HT-29 (cell line): Measurements from ENCODE around the gene RBBP4. TPM values are rescaled to one million over a fixed set of nuclear protein-coding genes. Genes with fewer than 3 reads are reported as not detected.
A peak's percentile ranks its signal among the peaks of the same experiment; 100 is the strongest.
"Not testable (repeated sequence)": the region's sequence is repeated elsewhere in the genome, so short reads cannot be mapped to it uniquely, and the experiment has no call there.

Experiments
- DNase-seq: peaks from one replicate; pipeline ENCODE4 v3.0.0-alpha.2; 2015; ENCODE audit warnings: low spot score
- total RNA-seq: library from RNA; depleted of rRNA; stranded (reverse); fragments of >200 nt; shearing (Covaris generic); gene quantifications from 2 replicates; pipeline ENCODE4 v1.2.3, GENCODE V29; 2014

The RBBP4 gene
- total RNA-seq, 1 experiment from 2014 or later: 109 TPM

DNA sequence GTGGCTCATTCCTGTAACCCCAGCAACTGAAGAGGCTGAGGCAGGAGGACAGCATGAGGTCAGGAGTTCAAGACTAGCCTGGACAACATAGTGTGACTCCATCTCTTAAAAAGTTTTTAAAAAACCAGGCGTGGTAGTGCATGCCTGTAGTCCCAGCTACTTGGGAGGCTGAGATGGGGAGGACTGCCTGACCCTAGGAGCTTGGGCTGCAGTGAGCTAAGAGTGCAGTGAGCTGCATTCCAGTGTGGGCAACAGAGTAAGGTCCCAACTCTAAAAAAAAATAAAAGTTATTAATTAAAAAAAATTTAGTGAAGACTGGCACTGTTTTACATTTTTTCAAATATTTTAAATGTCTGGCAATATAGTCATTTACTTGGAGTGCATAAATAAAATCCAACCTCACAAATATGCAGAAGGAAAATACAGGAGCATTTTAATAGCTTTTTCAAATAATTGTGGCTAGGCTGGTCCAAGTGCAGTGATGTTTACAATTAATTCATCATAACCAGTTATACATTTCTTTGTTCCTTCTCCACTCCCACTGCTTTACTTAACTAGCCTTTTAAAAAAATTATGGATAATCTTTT is 11.4 kb upstream of the RBBP4 start:
- no peak for DNase-seq

GRCh38 chr1:32642292-32642827 is 8.6 kb upstream of the RBBP4 start:
- not testable (repeated sequence) for DNase-seq

DNA sequence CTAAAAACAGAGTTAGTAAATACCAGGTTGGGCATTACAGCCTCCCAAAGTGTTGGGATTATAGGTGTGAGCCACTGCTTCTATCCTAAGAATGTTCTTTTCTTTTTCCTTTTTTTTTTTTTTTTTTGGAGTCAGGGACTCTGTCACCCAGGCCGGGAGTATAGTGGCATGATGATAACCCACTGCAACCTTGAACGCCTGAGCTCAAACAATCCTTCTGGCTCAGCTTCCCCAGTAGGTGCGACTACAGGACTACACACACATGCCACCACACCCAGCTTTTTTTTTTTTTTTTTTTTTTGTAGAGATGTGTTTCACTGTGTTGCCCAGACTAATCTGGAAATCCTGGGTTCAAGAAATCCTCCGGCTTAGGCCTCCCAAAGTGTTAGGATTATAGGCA is 6.6 kb upstream of the RBBP4 start:
- no peak for DNase-seq

DNA sequence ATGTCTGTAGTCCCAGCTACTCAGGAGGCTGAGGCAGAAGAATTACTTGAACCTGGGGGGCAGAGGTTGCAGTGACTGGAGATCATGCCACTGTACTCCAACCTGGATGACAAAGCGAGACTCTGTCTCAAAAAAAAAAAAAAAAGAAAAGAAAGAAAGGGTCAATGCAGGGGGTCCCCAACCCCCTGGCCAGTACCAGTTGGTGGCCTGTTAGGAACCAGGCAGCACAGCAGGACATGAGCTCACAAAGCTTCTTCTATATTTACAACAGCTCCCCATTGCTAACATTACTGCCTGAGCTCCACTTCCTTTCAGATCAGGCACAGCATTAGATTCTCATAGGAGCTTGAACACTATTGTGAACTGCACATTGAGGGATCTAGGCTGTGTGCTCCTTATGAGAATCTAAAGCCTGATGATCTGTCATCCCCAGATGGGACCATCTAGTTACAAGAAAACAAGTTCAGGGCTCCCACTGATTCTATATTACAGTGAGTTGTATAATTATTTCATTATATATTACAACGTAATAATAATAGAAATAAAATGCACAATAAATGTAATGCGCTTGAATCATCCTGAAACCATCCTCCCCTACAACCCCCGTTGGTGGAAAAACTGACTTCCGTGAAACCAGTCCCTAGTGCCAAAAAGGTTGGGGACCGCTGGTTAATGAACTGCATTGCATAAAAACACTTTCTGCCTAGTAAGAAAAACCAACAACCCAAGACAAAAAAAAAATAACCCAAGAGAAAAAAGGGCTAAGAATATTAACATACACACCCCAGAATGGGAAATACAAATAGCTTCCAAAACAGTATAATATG is 3.5 kb upstream of the RBBP4 start:
- no peak for DNase-seq

- peak; percentile 96 for DNase-seq
Observed at GRCh38 chr1:32650248-32650751, 708 bp upstream of the RBBP4 start, which contains the start of gene ZBTB8OS. TSS of gene ZBTB8OS (minus strand) at chr1:32650550. CDS start at chr1:32650529, 21 bp downstream.

GRCh38 chr1:32651461-32652073 is 559 bp downstream of the RBBP4 start:
- DNase-seq: no peak

DNA sequence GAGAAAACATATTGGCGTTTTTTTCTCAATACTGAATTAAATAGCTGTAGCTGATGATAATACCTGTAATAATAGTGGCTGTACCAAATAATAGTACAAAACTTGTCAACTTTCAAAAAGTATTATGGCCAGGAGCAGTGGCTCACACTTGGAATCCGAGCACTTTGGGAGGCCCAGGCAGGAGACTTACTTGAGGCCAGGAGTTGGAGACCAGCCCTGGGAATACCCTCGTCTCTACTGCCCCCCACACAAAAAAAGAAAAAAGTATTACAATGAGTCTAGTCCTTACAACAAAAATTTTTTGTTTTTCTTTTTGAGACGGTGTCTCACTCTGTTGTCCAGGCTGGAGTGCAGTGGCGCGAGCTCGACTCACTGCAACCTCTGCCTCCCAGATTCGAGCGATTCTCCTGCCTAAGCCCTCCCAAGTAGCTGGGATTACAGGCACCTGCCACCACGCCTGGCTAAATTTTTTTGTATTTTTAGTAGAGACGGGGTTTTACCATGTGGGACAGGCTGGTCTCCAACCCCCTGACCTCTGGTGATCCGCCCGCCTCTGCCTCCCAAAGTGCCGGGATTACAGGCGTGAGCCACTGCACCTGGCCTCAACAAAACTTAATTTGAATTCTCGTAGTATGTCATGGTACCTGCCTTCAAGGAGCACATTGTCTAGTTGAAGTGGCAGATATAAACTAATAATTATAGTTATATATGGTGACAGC is 1.4 kb downstream of the RBBP4 start:
- DNase-seq: no peak

- no peak for DNase-seq
Observed at GRCh38 chr1:32659581-32659980, 8.6 kb downstream of the RBBP4 start.

DNA sequence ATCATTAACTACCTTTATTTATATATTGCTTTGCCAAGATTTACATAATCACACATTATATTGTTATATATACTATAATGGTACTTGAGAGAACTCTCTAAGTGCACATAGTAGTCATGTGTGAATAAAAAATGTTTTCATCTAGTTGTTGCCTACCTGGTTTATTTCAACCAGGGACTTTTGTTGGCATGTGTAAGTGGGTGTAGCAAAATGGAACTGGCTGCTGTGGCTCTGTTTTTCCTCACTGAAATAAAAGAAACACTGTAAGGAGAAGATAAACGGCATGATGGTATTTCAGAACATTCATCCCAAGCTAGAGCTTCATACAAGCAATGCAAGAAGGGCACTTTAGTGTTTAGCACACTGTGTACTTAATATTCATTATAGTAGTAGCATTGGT is 14.9 kb downstream of the RBBP4 start:
- DNase-seq: no peak

- no peak for DNase-seq
Observed at GRCh38 chr1:32666901-32667566, 16.0 kb downstream of the RBBP4 start.

DNA sequence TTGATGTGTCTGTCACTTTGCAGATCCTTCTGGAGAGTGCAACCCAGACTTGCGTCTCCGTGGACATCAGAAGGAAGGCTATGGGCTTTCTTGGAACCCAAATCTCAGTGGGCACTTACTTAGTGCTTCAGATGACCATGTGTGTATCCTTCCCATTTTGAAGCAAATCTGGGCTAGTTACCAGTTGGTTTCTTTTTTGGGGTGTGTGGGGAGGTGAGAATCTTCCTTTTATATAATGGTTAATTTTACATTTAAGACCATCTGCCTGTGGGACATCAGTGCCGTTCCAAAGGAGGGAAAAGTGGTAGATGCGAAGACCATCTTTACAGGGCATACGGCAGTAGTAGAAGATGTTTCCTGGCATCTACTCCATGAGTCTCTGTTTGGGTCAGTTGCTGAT is 17.7 kb downstream of the RBBP4 start:
- DNase-seq: not testable (repeated sequence)

GRCh38 chr1:32676945-32677344 is 25.9 kb downstream of the RBBP4 start:
- no peak for DNase-seq

DNA sequence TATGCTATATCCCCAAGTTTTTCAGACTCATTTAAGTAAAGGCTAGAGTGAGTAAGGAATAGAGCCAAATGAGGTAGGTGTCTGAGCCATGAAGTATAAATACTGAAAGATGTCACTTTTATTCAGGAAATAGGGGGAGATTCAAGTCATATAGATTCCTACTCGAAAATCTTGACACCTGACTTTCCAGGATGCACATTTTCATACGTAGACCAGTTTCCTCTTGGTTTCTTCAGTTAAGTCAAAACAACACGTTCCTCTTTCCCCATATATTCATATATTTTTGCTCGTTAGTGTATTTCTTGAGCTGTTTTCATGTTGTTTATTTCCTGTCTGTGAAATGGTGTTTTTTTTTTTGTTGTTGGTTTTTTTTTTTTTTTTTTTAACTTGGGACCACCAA is 29.0 kb downstream of the RBBP4 start:
- DNase-seq: not testable (repeated sequence)

GRCh38 chr1:32680642-32681041 is 29.6 kb downstream of the RBBP4 start:
- no peak for DNase-seq

DNA sequence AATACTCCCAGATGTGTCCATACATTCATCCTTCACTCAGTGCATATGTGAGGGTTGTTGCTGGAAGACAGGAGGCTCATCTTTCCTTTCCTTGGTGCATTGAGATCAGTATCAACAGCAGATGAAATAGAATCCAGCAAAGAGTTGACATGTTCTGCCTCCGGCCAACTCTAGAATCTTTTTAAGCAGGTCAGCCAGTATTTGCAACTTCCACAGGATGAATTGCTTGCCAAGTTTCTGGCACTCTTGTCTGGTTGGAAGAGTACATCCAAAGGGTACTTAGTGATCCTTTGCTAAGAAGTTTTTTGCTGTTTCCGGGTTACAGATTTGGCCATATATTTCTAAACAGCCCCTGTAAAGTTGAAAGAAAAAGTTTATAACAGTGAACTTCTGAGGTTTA is 30.5 kb downstream of the RBBP4 start:
- no peak for DNase-seq

GRCh38 chr1:32681999-32682398 is 31.0 kb downstream of the RBBP4 start:
- DNase-seq: no peak

GRCh38 chr1:32683397-32683796 is 32.4 kb downstream of the RBBP4 start:
- DNase-seq: no peak

DNA sequence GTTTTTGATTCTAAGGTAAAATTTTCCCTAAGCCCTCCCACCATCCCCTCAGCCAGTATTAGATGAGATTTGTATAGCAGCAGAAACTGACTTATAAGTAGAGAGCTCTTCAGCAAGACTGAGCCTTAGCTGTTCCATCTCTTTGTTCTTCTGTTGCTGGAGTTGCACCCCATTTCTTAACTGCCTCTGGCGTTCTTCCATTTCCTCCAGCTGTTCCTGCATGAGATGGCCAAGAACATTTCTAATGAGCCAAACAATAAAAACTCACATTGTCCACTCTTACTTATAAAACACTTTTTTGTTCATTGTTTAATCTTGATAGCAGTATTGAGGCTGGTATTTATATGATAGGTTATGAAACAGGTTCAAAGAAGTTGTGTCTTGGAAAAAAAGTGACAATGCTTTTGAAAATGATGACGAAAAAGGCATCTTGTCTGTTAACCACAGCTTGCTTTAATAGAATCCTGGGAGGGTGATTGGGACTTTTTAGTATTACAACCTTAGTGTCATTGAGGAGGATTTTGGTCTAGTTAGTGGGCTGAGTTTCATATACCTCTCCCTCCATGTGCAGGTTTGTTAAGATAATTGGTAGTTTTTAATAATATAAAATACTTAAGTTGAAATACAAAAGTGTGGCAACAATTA is 33.3 kb downstream of the RBBP4 start:
- no peak for DNase-seq

GRCh38 chr1:32685498-32685897 is 34.5 kb downstream of the RBBP4 start:
- DNase-seq: no peak

DNA sequence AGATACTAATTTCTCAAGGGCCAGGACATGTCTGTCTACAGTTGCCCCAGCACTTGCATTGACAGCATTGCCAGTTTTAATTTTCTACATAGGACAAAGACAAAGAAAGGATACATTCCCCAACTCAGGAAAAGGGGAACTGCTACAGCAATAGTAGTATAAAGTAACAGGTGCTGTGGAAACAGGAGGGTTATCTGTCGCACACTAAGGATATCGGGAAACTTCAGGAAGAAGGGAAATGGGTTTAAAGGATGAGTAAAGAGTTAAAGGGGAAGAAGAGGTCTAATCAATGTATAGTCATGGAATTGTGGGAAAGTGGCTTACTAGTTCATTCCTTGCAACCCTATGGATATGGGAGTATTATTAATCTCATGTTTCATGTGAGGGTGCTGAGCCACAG is 35.4 kb downstream of the RBBP4 start:
- no peak for DNase-seq
